Measurements from ENCODE around the gene MKNK2.
"Not testable (repeated sequence)": the region's sequence is repeated elsewhere in the genome, so short reads cannot be mapped to it uniquely, and the experiment has no call there.

MKNK2 gene

GRCh38 chr19:2044709-2045500 lies 6.1 kb downstream of the MKNK2 start:
- no peak for DNase-seq (ENCODE audit: low read depth in 1 of 2, low spot score in 1 of 2)

- DNase-seq (ENCODE audit: low read depth in 1 of 2, low spot score in 1 of 2) = no peak
These were observed 6.9 kb downstream of the MKNK2 start for GRCh38 chr19:2043961-2044708.

GRCh38 chr19:2043251-2043641 lies 7.8 kb downstream of the MKNK2 start:
- no peak for DNase-seq (ENCODE audit: low read depth in 1 of 2, low spot score in 1 of 2)

GRCh38 chr19:2042485-2043250 lies 8.4 kb downstream of the MKNK2 start:
- DNase-seq (ENCODE audit: low read depth in 1 of 2, low spot score in 1 of 2) = no peak

- DNase-seq (ENCODE audit: low read depth in 1 of 2, low spot score in 1 of 2) = peak; percentile 99 to 100
These were observed 9.2 kb downstream of the MKNK2 start for GRCh38 chr19:2041683-2042484.

GRCh38 chr19:2041433-2041682 lies 9.7 kb downstream of the MKNK2 start:
- DNase-seq (ENCODE audit: low read depth in 1 of 2, low spot score in 1 of 2) = no peak

GRCh38 chr19:2040647-2041432 lies 10.2 kb downstream of the MKNK2 start:
- no peak for DNase-seq (ENCODE audit: low read depth in 1 of 2, low spot score in 1 of 2)

GRCh38 chr19:2039959-2040646 lies 10.9 kb downstream of the MKNK2 start:
- no peak for DNase-seq (ENCODE audit: low read depth in 1 of 2, low spot score in 1 of 2)

GRCh38 chr19:2039089-2039958 lies 11.7 kb downstream of the MKNK2 start:
- no peak for DNase-seq (ENCODE audit: low read depth in 1 of 2, low spot score in 1 of 2)

- DNase-seq (ENCODE audit: low read depth in 1 of 2, low spot score in 1 of 2) = no peak
These were observed 12.6 kb downstream of the MKNK2 start for GRCh38 chr19:2038284-2039088.

- no peak for DNase-seq (ENCODE audit: low read depth in 1 of 2, low spot score in 1 of 2)
These were observed 13.3 kb downstream of the MKNK2 start for GRCh38 chr19:2037651-2038255.

- no peak for DNase-seq (ENCODE audit: low read depth in 1 of 2, low spot score in 1 of 2)
These were observed 14.6 kb downstream of the MKNK2 start for GRCh38 chr19:2036424-2036823.

GRCh38 chr19:2035590-2035991 lies 15.5 kb downstream of the MKNK2 start:
- DNase-seq (ENCODE audit: low read depth in 1 of 2, low spot score in 1 of 2) = no peak

- peak in 1 of 2 donors; percentile 50 for DNase-seq (ENCODE audit: low read depth in 1 of 2, low spot score in 1 of 2)
These were observed 16.1 kb downstream of the MKNK2 start for GRCh38 chr19:2034729-2035589.

GRCh38 chr19:2034253-2034652 lies 16.8 kb downstream of the MKNK2 start:
- not testable (repeated sequence) for DNase-seq (ENCODE audit: low read depth in 1 of 2, low spot score in 1 of 2)

GRCh38 chr19:2033825-2034159 lies 17.3 kb downstream of the MKNK2 start:
- no peak for DNase-seq (ENCODE audit: low read depth in 1 of 2, low spot score in 1 of 2)

Measured in activated T-helper 1 cell treated with anti-CD3 and anti-CD28 coated beads, Interleukin-2, amount 50 U/mL, for 16 hours (primary cell).